GM18511 (cell line): Measurements from ENCODE around the gene SH3BGRL3.

ENCODE experiments used
- ATAC-seq: cut with Tn5 transposase; IDR thresholded peaks from one replicate; pipeline ENCODE4 v1.9.1; 2021; ENCODE audit warnings: mild to moderate bottlenecking, moderate library complexity; ENCODE audit not compliant: unreplicated experiment

Gene SH3BGRL3

DNA sequence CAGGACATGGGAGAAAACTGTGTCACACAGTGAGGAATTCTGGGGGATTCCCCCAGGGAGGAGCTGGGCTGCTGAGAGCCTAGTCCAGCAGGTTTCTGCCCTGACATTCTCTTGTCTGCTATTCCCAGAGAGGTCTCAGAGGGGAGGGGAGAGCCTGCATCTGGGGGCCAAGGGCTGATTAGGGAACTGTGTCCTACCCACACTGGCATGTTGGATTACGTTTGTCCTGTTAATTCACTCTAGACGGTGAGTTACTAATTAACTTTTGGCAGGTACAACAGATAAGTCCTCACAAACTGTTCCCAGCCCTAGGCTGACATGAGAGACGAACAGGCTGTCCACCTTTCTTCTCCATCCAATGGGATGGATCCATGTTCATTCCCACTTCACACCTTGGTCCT, 2.6 kb upstream of the SH3BGRL3 start:
- ATAC-seq: no peak

DNA sequence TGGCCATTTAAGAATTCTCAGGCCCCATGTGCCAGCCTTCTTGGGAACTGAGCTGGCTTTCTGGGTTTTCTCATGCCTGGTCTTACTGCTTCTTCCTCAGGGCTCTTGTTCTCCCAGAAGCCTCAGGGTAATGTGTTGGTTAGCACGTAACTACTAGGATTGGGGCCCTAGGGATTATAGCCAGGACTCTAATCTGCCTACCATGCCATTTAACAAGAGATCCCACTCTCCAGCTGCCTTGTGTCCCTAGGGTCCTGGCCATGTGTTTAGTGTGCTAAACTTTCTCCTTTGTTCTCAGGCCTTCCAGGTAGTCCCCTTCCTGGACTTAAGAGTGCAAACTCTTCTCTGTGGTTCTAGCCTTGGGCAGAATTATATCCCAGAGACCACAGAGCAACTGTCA, 2.2 kb upstream of the SH3BGRL3 start:
- no peak for ATAC-seq

DNA sequence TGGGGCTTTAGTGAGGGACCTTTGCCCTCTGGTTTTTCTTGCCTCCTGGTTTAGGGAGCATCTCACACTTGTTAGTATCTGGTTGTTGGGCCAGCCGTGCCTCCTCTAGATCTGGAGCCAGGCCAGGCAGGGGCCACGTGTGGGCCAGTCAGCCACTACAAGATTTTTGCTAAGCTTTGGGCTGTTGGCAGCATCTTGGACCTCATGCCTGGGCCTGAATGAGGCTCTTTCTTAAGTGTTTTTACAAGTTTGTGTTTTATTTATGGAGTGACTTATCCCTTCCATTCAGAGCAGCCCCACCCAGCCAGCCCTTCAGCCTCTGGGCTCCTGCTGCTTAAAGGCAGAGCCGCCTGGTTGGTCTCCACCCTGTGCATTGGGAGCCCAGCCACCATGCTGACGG, 1.6 kb upstream of the SH3BGRL3 start:
- ATAC-seq: no peak

DNA sequence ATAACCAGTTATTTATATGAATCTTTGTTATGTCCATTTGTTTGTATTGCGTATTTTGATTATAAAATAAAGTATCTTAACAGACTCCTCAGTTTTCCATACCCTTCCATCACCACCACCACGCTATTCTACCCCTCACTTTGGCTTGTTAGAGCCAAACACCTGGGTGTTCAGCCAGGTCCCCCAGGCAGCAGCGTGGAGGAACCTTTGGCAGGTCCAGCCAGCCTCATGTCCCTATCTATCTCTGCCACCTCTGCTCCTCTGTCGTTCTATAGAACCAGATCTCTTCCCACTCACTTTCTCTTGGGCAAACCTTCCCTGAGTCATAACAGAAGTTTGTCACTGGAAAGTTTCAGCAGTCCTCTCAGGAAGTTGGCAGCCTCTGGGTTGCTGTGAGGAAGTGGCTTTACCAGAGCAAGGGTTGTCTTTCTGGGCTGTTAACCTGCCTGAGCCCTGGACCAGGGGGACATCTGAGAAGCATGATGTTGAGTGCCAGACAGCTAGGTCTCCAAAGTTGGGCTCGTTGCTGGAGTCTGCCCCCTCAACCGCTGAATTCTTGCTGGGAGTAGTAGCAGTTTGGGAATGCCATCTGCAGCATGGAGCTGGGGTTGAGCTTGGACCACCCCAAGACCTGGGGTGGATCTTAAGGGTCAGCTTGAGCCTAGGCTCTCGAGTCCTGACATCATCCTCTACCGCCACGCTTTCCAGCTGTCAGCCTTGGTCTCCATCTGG, 996 bp upstream of the SH3BGRL3 start:
- no peak for ATAC-seq

DNA sequence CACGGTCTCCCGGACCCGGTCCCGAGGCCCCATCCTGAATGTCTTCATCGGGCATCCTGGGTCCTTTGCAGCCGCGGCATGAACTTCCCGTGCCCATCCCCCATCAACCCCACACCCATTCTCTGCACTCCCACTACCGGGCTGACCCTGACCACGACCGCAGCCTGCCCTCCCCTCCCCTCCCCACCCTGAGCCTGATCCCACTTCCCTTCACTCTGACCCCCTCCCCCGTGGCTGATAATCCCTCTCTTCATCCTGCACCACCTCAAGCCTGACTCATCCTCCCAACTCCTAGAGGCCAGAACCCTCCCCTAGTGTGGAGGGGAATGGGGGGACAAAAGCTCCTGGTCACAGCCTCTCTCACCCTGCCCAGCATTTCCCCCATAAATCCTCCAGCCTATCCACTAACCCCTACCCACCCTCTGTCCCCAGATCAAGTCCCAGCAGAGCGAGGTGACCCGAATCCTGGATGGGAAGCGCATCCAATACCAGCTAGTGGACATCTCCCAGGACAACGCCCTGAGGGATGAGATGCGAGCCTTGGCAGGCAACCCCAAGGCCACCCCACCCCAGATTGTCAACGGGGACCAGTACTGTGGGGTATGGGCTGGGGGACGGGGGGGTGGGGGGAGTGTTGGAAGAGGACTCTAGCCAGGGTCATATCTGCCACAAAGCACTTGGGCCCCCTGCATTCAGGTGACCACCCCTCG, 602 bp downstream of the SH3BGRL3 start:
- ATAC-seq: no peak

DNA sequence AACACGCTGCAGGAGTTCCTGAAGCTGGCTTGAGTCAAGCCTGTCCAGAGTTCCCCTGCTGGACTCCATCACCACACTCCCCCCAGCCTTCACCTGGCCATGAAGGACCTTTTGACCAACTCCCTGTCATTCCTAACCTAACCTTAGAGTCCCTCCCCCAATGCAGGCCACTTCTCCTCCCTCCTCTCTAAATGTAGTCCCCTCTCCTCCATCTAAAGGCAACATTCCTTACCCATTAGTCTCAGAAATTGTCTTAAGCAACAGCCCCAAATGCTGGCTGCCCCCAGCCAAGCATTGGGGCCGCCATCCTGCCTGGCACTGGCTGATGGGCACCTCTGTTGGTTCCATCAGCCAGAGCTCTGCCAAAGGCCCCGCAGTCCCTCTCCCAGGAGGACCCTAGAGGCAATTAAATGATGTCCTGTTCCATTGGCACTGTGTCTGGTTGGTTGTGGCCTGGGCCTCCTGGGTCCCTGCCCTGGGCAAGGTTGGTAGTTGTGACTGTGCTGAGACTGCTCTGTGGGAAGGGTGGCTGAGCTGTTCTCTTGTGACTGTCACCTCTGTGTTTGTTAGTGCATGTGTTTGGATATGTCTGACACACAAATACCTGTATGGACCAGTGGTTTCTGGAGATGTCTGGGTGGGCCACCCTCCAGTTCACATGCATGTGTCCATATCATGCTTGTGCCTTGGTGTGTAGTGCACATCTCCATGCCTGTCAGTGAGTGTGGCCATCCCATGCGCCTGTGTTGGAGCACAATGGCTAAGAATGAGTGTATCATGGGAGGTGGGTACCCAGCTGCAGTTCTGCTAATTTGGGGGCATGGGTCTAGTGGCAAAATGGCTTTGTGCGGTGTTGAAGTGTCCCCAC, 1.4 kb downstream of the SH3BGRL3 start:
- no peak for ATAC-seq

DNA sequence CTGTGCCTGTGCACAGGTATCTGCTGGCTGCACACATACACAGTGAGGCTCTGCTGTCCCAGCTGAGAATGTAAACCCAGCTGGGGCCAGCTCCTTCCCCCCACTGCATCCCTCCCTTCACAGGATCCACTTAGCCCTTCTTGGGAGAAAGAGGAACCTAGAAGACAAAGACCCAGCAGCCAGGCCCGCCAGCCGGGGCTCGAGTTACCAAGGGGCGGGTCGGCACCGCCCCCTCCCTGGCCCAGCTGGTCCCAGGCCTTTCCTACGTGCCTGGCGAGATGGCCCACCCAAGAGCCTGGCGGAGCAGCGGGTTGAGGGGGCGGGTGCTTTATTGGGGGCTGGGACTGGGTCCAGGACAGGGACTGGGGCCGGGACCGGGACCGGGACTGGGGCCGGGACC, 2.1 kb downstream of the SH3BGRL3 start:
- no peak for ATAC-seq

DNA sequence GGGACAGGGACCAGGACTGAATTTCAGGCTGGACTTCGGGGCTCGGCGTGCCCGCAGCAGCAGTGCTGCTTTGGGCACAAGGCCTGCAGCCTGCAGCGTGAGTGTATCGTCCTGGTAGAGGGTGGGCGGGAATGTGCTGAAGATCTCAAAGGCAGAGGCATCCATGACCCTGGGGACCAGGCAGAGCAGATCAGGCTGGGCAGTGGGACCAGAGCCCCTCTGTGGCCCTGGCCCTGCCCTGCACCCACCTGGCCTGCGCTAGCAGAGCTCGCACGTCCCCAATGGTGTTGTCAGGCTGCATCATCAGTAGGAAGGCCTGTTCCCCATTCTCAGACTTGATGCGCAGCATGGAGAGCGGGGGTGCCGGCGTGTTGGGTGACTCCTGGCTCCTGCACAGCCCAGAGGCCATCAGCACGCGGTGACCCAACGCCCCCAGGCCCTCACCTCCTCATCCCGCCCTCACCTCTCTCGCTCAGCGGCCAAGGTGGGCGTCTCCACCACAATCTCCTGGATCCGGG, 2.6 kb downstream of the SH3BGRL3 start:
- ATAC-seq: no peak

DNA sequence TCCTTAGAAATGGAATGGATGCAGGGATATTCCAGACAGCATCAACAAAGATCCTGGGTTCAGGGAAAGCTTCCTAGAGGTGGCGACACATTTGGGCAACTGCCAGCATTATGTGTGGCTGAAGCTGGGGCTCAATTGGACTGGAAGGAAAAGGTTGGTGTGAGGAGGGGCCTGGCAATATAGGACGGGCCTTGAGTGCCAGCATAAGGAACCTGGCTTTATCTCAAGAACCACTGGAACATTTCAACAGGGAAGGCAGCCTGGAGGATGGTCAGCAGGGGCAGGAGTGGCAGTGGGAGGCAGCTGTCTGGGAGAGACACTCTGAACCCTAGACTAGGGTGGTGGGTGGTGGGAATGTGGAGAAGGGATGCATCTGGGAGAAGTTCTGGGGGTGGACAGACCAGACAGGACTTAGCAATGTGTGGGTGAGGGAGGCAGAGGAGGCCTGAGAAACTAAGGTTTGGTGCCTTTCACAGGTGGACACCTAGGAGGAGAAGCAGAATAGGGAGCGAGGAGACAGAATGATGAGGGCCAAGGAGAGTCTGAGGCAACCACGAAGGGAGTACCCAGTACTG, 3.5 kb downstream of the SH3BGRL3 start:
- no peak for ATAC-seq

DNA sequence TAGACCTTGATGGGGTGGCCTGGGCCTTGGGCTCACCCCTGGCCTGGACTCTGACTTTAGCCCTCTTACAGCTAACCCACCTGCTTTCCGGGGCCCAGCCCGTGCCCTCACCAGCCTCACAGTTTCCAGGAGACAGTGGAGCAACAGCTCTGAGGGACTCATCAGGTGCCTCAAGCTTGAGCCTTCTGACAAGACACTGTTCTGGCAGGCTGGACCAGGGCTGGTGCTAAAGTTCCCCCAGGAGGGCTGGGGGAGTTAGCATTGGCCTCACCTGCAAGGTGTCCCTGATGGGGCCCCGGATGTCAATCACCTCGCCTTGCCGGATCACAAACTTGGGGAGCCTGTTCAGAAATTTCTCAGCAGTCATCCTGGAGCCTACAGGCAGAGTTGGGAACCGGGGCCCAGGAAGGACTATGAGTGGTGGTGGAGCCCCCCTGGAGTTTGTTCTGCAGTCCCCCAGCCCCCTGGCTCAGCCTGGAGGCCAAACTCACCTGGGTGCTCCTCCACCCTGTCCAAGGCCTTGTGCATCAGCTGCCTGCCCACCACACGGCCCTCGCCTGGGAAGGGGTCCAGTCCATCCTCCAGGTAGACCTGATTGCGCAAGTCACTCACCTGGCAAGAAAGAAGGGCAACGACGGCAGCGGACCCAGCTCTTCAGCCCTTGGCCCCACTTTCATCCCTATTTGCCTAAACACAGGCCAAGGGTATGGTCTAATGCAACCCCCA, 4.1 kb downstream of the SH3BGRL3 start:
- ATAC-seq: no peak

DNA sequence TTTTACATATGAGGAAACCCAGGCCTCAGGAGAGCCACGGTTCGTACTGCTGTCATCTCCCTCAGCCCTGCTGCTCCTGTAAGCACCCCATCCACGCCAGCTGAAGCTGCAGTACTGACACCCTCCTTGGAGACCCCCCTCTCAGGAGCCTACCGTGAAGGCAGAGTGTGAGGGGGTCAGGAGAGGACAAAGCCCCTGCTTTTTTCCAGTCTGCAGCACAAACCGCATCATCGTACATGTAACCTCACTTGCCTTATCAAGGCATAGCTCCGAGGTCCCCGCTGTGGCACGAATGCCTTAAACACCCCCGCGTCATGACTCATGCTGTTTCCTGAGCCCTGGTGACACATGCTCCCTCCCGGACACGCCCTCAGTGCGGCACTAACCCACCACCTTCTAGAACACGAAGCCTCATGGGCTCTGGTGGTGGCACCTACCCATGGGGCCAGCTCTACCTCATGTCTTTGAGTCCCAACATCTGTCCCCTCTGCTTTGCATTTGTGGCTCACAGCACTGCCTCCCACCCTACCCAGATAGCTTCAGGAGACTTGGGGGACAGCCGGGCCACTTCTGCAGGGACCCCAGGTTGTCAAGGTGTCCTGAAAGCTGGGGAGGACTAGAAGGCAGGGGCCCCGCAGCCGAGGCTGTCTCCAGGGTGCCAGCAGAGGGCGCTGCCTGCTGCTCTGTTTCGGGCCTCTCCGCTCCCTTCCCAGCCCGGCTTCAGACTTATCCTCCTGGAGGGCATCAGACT, 4.9 kb downstream of the SH3BGRL3 start:
- no peak for ATAC-seq

DNA sequence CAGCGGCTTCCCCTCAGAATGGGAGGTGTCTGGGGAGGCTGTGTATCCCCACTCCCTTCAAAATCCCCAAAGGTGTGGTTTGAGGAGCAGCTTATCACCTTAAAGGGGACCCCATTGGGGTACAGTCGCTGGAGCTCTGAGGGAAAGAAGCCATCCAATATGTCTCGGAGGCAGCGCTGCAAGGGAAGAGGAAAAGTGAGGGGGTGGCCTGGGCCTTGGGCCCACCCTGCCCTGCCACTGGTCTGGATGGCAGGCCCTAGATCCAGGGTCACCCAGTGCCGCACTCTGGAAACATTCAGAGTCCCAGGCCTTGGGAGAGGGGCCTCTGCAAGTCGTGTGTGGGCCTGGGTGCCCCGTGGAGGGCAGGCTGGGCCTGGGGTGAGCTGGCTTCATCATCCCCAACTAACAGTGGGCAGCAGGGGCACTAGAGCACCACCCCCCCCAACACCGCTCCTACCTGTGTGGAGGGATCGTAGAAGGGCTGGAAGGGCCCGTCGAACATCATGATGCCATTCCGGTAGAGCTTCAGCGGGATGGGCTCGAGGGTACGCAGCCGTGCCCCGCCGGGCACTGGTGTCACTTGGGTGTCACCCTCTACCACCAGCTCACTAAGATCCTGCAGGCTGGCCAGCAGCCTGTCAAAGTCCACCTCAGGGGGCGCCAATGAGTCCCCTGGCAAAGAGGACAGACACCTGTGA, 5.6 kb downstream of the SH3BGRL3 start:
- ATAC-seq: no peak

DNA sequence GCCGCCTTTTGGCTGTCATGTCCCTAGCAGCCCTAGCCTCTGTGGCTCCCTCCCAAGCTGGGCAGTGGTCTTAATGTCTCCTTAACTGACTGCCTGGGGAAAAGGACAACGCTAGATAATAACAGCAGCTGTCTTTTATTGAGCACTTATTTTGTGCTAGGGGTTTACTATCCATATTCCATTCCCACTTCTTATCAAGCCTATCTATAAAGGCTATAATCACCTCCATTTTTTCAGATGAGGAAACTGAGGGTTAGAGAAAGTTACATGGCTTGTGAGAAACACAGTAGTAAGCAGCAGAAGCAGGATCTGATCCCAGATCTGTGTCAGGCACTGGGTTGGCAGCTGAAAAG, 6.2 kb downstream of the SH3BGRL3 start:
- no peak for ATAC-seq

DNA sequence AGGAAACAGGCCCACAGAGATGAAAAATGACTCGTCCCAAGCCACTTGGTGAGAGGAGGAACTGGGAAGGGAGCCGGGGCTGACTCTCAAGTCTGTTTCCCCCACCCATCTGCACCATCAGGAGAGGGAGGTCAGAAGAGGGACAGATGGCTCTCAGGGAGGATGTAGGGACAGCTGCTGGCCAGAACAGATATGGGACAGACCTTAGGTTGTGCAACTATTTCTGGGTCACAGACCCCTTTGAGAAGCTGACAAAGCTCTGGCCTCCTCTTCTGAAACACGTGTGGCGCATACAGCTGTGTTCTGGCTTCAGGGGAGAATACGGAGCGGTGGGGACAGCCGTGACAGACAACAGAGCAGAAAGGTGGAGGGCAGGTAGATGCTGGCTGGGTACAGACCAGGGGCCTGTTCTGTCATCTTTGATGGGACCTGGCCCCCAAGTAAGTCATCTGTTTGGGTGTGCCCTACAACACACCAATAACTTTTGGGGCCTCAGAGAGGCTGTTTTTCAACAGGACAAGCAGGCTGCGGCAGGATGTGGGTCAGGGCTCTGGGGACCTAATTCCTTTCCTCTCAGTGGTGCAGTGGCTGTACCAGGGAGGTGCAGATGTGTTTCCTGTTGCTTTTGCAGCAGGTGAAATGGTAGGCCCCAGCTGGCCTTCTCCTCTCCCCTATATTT, 7.3 kb downstream of the SH3BGRL3 start:
- ATAC-seq: peak; percentile 47

DNA sequence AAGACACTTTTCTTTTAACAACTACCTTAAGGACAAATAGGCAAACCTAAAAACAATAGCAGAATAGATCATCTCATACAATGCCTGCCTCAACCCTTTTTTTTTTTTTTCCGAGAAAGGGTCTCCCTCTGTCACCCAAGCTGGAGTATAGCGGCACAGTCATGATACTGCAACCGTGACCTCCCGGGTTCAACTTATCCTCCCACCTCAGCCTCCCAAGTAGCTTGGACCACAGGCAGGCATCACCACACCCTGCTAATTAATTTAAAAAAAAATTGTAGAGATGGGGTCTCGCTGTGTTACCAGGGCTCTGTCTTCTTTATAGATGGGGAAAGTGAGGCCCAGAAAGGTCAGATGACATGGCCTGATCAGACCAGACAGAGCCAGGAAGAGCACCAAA, 7.9 kb downstream of the SH3BGRL3 start:
- no peak for ATAC-seq

DNA sequence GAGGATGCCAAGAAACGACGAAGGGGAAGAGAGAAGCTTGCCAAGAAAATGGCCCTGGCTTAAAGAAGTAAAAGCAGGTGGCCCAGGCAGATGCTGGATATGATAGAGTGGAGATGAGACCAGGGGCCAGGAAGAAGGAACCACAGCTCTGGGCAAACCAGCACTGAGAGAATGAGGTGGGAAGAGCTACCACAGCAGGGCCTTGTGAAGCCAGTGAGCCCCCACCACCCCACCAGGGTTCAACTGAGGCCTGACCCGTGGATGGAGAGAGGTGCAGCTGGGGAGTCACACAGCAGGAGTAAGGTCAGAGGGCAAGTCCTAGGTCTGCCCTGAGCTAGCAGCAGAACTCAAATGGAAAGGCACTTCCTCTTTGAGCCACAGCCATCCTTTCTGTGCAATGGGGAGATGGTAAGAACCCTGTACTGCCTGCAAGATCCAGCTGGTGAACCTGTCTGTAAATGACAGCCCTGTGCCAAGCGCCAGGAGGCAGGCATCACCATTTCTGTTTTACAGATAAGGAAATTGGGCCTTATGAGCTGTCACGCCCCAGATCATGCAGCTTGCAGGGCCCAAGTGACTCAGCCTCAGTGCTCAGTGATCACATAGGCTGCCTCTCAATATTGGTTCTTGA, 8.5 kb downstream of the SH3BGRL3 start:
- no peak for ATAC-seq

DNA sequence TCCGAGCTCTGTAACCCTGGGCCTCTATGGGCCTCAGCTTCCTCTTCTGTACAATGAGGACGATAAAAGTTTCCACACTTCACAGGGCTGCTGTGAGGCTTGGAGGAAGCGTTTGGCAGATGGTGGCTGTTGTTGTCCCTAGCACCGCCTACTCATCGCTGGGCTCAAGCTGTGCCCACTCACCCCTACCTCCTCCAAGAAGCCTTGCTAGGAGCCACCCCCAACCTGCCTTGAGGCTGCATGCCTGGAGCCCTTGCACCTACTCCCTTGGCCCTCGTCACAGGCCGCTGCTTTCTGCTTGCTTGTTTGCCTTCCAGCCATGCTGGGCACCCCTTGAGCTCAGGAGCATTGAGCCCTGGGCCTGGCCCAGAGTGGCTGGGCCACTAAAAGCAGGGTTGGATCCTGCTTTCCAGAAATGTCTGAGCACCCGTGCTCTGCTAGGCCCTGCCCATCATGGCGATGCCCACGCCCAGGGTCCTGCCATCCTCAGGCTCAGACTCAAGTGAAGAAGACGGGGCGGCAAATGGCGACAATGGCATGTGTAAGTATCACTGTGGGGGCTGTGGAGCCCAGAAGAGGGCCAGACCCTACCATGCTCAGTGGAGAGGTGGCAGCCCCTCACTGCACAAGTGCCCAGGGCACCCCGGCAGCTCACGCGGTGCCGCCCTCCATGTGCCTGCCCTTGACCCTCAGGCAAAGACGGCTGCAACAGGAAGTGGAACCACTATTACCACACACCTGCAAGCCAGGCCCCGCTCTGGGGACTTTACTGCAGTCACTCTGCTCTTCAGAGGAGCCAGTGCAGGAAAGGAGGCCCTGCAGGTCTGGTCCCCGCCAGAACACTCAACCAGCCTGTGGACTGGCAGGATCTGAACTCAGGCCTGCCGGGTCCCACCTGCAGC, 9.5 kb downstream of the SH3BGRL3 start:
- ATAC-seq: peak; percentile 57
